ENCODE measurements around the gene SPATC1L. TPM values are rescaled to one million over a fixed set of nuclear protein-coding genes. Genes with fewer than 3 reads are reported as not detected.

Gene SPATC1L
- total RNA-seq, 1 donor from 2014 or later: 12.3 TPM

DNA sequence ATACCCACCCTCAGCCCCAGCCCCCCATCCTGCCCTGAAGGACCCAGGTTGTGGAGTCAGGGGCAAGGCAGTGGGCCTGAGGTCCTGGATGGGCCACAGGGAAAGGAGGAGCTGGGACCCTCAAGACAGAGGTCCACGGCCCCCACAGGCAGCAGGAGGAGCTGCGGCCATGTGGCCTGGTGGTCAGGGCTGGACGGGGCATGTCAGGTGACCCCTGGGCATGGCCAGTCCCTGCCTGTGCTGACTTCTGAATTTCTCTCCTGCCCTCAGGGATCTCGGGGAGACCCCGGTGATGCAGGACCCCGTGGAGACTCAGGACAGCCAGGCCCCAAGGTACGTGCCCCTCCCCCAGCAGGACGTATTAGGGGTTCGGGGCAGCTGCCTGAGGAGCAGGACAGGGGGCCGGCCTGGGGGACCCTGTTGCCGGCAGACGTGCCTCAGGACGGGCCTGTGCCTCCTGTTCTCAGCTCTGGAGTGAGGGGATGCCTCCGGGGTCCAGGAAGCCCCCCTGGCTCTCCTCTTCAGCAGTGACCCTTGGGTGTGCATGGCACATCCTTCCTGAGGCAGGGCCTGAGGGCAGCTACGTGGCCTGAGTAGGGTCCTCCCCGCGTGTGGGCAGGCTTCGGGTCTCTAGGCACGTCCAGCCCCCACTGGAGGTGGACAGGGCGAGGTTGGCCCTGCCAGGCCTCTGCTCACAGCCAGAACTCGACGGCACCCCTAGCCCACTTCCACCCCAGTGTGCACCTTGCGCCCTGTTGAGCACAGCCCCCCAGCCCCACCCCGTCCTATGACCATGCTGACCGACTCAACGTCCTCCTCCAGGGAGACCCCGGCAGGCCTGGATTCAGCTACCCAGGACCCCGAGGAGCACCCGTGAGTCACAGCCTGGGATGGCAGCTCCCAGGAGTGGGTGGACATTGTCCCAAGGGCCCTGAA is 62.7 kb downstream of the SPATC1L start:
- DNase-seq (ENCODE audit: low spot score): no peak

DNA sequence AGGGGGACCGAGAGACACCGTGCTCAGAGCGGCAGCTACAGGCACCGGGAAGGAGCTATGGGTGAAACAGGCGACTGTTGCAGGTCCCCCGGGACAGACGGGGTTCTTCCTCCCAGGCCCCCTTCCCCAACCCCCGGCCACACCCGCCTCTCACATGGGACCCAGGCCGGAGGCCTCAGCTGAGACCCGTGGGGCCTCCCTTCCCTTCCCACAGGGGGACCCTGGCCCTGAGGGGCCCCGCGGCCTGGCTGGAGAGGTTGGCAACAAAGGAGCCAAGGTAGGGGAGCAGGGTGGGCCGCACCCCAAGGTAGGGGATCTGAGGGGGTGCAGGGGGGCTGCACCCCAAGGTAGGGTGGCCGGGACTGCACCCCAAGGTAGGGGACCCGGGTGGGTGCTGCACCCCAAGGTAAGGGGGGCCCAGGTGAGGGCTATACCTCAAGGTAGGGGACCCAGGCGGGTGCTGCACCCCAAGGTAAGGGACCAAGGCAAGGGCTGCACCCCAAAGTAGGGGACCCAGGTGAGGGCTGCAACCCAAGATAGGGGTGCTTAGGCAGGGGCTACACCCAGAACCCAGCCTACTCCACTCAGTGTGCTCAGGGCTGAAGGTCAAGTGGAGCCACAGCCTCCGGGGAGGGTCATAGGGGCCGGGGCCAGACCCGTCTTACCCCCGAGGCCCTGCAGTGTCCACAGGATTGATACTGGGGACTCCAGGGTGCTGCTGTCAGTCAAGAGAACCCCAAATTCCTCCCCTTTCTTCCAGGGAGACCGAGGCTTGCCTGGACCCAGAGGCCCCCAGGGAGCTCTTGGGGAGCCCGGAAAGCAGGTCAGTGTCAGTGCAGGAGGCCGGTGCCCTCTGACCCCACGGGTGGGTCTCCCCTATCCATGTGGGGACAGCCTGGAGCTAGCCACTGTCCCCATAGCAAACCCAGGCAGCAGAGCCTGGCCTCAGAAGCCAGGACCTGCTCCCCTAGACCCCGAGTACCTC is 63.7 kb downstream of the SPATC1L start:
- no peak for DNase-seq (ENCODE audit: low spot score)

DNA sequence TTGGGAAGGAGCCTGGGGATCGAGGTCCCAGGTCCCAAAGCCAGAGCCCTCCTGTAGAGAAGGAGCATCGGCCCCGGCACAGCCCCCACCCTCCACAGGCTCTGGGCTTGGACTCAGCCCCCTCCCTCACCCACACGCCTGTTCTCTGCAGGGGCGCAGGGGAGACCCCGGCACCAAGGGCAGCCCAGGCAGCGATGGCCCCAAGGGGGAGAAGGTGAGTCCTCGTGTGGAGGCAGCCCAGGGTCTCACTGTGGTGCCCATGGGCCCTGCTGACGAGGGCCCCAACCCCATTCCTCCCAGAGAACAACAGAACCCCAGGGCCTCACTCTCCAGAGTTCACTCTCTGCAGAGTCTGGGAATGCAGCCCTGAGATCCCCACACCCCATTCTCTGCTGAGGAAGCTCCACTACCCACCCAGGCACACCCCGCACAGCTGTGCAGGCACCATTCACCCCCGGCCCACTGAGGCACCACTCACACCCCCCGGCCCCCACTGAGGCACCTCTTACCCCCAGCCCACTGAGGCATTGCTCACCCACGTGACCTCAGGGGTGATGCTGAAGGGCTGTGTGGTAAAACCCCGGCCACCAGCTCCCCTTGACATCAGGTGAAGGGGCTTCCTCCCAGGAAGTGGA is 64.5 kb downstream of the SPATC1L start:
- no peak for DNase-seq (ENCODE audit: low spot score)

DNA sequence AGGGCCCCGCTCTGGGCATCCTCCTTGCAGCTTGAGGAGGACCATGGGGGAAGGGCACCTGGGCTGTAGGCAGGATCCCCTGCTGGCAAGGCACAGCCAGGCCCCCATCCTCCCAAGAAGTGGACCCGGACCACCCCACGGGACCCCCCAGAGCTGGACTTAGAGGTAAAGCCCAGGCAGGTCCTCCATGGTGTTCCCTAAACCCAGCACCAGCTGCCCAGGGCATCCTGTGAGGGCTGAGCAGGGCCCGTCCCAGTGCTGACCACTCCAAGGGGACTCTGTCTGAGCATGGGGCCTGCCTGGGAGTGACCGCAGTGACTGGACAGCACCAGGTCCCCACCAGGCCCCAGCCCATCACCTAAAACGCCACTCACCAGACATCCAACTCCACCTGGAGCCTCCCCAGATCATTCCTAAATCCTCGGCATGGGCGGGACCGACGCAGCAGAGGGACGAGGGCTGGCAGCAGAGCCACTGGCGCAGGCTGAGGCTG is 65.1 kb downstream of the SPATC1L start:
- no peak for DNase-seq (ENCODE audit: low spot score)

DNA sequence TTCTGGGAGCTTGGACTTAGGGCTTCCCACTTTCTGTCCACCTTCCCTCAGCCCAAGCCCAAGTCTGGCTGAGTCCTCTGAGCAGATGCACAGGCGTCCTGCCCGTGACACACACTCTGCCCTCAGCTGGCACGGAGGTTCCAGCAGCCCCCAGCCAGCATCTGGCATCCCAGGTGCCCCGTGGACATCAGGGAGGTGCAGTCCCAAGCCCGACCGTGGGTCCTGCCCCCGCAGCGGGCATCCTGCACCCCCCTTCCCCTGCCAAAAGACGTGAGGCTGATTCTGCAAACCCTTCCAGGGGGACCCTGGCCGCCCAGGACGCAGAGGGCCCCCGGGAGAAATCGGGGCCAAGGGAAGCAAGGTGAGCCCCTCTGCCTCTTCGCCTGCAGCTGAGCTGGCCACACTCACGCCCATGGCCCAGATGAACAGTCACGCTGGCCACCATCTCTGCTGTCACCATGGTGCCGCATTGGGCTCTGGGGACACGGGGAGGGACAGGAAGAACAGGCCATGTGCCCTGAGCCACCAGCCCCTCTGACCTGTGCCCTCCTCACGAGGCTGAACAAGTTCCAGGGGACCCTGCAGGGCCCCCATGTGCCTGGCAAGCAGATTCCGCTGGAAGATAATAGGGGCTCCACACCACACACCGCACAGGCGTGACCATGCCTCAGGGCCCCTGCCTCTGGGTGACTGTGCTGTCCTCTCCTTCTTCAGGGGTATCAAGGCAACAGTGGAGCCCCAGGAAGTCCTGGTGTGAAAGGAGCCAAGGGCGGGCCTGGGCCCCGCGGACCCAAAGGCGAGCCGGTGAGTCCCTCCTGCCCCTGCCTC is 65.7 kb downstream of the SPATC1L start:
- DNase-seq (ENCODE audit: low spot score): no peak

DNA sequence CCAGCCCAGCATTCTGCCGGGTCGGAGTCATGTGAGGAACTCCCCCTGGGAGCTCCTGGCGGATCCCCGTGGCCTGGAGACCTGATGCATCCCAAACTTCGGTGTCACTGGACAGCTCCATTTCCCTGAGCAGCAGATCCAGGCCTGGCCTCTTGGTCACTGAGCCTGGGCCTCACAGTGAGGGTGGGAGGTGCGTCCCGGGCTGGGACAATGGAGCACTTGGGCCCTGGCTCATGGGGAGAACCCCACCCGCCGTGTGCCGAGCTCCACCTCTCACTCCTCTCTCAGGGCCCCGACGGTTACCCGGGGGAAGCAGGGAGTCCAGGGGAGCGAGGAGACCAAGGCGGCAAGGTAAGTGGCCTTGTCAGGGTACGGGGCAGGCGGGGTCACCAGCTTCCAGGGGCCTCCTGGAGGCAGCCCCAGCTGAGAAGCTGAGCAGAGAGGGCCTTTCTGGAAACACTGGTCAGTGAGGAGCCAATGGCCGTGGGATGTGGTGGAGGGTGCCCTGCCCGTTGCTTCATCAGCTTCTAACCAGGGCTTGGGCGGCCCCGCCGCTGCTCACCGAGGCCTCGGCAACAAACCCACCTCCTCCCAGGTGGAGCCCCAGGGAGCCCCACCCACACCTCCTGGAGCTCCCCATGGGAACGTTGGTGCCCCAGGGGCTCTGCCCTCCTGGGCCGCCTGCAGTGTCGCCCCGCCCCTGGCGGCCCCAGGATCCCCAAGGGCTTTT is 66.5 kb downstream of the SPATC1L start:
- no peak for DNase-seq (ENCODE audit: low spot score)

DNA sequence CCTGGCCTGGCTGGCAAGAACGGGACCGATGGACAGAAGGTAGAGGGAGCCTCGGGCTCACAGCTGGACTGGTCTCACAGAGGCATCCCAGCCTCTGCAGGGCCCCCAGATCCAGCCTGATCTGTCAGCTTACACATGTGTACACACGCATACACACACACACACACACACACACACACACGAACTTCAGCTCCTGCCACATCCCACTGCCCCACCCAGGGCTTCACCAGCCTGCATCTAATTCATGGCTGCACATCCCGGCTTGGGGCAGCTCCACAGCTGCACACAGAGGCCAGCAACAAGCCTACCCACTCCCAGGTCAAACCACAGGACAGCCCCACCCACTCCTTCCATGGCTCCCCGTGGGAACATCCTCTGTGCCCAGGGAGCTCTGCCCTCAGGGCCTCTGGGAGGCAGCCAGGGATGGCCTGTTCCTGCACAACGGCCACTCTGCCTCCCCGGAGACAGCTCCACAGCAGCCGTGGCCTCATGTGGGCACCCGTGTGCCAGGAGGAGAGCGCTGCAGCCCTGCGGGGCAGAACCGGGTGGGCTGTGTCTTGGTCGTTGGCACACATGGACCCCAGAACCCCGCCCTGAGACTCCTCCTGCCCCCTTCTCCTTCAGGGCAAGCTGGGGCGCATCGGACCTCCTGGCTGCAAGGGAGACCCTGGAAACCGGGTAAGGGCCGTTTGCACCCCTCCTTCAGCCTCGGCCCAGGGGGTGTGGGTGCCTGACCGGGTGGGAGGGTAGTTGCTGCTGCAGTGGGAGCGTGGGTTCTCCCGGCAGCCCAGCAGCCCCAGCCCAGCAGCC is 67.3 kb downstream of the SPATC1L start:
- DNase-seq (ENCODE audit: low spot score): no peak

DNA sequence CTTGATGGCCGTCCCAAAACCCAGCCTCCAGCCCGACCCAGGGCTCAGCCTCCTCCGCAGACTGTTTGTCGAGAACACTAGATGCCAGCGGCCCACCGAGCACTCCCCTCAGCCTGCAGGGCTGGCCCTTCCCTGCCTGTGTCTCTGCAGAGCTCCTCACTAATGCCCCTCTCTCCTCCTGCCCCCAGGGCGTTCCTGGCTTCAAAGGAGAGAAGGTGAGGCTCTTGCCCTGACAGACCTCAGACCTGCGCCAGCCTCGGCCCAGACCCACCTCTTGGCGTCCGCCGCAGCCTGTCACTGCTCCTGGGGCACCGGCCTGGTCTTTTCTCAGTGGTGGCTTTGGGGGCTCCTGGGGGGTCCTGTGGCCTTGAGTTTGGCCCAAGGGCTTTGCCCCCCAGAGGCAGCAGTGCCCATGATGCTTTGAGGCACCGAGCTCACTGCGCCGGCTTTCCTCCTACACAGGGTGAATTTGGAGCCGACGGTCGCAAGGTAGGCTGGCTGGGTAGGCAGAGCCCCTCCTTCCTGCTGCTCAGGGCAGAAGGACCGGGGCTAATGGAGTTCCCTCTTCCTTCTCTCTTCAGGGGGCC is 68.0 kb downstream of the SPATC1L start:
- peak; percentile 39 for DNase-seq (ENCODE audit: low spot score)

DNA sequence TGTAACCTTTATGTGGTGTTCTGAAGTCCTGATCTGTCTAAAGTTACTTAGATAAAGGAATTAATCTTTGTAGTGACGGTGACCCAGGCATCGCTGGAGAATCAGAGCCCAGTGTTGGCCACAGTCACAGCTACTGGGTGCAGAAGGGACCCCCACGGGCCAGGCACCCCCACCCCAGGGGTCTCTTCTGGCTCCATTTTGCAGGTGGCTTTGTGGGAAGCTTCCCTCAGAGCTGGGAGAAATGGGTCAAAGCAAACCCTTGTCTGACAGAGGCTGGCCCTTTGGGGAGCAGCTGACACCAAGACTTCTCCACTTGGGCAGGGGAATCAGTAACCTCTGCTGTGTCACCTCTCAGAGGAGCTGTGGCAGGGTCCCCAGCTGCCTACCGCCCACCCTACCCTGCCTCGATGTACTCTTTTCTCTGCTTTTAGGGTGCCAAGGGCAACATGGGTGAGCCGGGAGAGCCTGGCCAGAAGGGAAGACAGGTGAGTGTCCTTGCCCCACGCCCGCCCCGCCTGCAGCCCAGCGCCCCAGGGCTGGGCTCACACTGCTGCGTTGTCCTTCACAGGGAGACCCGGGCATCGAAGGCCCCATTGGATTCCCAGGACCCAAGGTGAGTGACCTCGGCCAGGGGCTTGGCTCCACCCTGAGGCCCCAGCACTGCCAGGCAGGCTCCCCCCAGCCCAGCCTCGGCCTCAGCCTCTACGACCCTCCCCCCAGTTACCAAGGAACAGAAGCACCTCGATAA is 68.6 kb downstream of the SPATC1L start:
- DNase-seq (ENCODE audit: low spot score): peak; percentile 38

DNA sequence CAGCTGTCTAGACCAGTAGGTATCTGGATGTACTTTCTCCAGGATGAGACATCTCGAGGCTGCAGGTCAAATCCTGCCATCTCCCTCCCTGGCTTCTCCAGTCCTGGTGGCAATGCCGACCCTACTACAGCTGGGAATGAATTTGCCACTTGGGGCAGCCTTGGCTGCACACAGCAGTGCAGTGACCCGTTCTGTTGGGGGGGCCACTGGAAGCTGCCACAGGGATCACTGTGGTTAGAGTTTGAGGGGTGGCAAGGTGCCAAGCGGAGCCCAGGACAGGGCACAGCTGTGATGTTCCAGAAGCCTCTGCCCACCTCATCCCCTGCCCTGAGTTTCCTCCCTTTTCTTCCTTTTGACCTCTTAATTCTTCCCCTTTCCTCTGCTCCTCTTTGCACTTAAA is 69.3 kb downstream of the SPATC1L start:
- no peak for DNase-seq (ENCODE audit: low spot score)

DNA sequence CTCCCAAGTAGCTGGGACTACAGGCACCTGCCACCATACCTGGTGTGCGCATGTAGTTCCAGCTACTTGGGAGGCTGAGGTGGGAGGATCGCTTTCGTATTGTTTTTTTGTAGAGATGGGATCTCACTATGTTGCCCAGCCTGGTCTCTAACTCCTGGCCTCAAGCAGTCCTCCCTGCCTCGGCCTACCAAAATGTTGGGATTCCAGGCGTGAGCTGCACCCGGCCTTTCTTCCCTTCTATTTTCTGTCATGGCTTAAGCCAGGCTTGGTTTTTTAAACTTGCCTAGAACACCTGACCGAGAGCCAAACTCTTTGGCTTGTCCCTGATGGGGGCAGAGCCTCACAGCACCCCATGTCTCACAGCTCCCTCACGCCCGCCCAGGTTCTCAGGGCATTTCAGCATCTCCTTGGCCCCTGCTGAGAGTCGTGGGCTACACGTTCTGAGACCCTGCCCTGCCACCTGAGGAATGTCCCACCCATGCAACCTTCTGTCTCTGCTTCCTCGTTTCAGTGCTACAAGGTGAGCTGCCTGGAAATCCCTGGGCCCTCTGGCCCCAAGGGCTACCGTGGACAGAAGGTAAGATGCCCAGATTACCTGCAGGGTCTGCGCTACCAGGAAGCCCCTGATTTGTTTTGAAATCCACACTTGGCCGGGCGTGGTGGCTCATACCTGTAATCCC is 70.6 kb downstream of the SPATC1L start:
- DNase-seq (ENCODE audit: low spot score): no peak

DNA sequence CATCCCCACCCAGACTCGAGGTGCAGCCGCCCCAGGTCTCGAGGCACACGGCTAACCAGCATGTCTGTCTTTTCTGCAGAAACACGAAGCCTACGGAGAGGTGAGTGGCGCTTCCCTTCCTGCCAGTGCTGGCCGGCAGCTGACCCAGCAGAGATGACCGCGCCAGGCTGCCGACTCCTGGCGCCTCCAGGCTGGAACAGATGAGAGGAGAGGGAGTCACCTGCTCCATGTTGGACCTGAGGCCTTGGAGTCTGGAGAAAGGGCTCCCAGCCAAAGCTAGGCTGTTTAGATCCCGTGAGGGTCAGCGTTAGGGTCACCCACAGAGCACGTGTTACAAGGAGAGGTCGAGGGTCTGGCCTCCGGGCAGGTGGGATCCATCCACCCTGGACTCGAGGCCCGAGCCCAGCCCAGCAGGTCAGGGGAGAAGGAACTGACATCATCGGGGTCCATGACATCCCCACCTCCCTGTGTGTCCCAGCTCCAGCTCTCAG is 71.5 kb downstream of the SPATC1L start:
- no peak for DNase-seq (ENCODE audit: low spot score)

DNA sequence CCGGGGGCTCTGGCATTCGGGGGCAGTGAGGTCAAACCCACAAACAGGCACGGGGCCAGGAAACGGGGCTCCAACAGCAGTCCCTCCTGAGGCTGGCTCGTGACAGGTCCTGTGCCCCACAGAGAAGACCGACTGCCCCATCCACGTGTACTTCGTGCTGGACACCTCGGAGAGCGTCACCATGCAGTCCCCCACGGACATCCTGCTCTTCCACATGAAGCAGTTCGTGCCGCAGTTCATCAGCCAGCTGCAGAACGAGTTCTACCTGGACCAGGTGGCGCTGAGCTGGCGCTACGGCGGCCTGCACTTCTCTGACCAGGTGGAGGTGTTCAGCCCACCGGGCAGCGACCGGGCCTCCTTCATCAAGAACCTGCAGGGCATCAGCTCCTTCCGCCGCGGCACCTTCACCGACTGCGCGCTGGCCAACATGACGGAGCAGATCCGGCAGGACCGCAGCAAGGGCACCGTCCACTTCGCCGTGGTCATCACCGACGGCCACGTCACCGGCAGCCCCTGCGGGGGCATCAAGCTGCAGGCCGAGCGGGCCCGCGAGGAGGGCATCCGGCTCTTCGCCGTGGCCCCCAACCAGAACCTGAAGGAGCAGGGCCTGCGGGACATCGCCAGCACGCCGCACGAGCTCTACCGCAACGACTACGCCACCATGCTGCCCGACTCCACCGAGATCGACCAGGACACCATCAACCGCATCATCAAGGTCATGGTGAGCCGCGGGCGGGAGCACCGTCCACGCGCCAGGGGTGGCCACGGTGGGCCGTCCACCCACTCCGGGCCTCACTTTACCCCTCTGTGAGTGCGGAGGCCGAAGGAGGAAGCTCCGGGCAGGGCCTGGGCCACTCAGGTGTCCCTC is 72.2 kb downstream of the SPATC1L start:
- DNase-seq (ENCODE audit: low spot score): no peak

DNA sequence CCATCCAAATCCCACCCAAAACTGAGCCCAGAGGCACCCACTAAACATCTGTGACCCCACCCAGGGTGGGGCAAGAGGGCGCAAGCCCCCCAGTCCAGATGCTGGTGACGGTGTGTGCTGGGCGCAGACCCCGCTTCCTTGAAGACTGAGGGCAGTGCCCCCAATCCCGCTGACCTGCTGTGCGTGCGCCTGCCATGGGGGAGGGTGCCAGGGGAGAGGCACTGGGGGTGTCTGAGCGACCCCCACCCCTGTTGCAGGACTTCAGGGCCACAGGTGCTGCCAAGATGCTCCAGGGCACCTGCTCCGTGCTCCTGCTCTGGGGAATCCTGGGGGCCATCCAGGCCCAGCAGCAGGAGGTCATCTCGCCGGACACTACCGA is 73.1 kb downstream of the SPATC1L start:
- DNase-seq (ENCODE audit: low spot score): no peak

All from ureter (tissue), 1 donor.